Body of pancreas (tissue), 4 donors: ENCODE measurements around the gene RFX8. TPM values are rescaled to one million over a fixed set of nuclear protein-coding genes. Genes with fewer than 3 reads are reported as not detected.

Experiments
- ATAC-seq: fragments of 150-250 bp; one replicate; pipeline ENCODE4 v1.9.1; 2016
- DNase-seq, 4 donors: peaks; one replicate each; pipeline ENCODE4 v3.0.0-alpha.2; 2019
- H3K27ac ChIP-seq, 4 donors: fragments of 200-600 bp; sonication (generic); 1 replicate in 3 of 4; 2 replicates in 1 of 4; pipeline versions ENCODE4 v1.5.1 to v1.6.1; 2016 to 2019; ENCODE audit warnings: mild to moderate bottlenecking in 1 of 4, mixed read lengths in 1 of 4, moderate library complexity in 1 of 4
- H3K27me3 ChIP-seq, 2 donors: fragments of 200-600 bp; sonication (generic); one replicate each; pipeline ENCODE4 v1.6.0; 2016; ENCODE audit warnings: mild to moderate bottlenecking in 1 of 2
- H3K36me3 ChIP-seq, 2 donors: fragments of 200-600 bp; sonication (generic); replicated peaks in 1 of 2; 2 replicates each; pipeline ENCODE4 v1.5.1; 2016; ENCODE audit warnings: low read depth in 2 of 2; ENCODE audit not compliant: insufficient read depth in 1 of 2
- H3K4me1 ChIP-seq: fragments of 200-600 bp; sonication (generic); one replicate; pipeline ENCODE4 v1.6.0; 2016
- H3K4me3 ChIP-seq, 2 donors: fragments of 200-600 bp; sonication (generic); 1 replicate in 1 of 2; 2 replicates in 1 of 2; pipeline ENCODE4 v1.5.1; 2016 to 2019
- H3K9me3 ChIP-seq, 3 donors: fragments of 200-600 bp; sonication (generic); 1 replicate in 2 of 3; 2 replicates in 1 of 3; pipeline ENCODE4 v1.5.1; 2016
- POLR2A ChIP-seq, 3 donors: fragments of 450-650 bp; IDR thresholded peaks; one replicate each; pipeline ENCODE4 v1.6.1; 2016; ENCODE audit warnings: antibody characterized with exemption in 3 of 3, mild to moderate bottlenecking in 2 of 3
- WGBS, 2 donors: methylation state at CpG; one replicate each; pipeline ENCODE4 v1.1.5; 2017; 5-methylcytosine and 5-hydroxymethylcytosine counted together
- intact Hi-C: fragments of 100-400 bp; cut with DNase I; formaldehyde crosslinking; loops from one replicate; pipeline ENCODE4 v1.15.1; 2023
- total RNA-seq, 2 donors: library from RNA; depleted of rRNA; stranded (reverse); fragments of >200 nt; gene quantifications; one replicate each; pipeline ENCODE4 v1.1.0, GENCODE V29; 2016
- TF ChIP-seq, protein P1 (sequence below), 7 experiments: fragments of 450-650 bp in 4 of 7; fragments of 200-600 bp in 3 of 7; sonication (generic) in 3 of 7; IDR thresholded peaks; one replicate each; pipeline ENCODE4 v1.5.1; 2016 to 2019; ENCODE audit warnings: antibody characterized with exemption in 7 of 7

Gene RFX8
- total RNA-seq, 2 donors from 2014 or later, result not detected

DNA sequence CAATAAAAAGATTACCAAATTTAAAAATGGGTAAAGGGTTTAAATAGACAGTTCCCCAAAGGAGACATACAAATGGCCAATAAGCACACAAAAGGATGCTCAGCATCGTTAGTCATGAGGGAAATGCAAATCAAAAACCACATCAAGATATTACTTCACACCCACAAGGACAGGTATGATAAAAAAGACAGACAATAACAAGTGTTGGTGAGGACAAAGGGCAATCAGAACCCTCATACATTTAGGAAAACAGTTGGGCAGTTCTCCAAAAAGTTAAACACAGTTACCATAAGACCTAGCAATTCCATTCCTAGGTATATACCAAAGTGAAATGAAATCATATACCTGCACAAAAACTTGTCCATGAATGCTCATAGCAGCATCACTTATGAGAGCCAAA, 102.1 kb downstream of the RFX8 start:
- Histone ChIP-seq H3K36me3 (no peaks in the 10 kb centered on the region), H3K4me3 (no peak overlapping the region), H3K9me3 (no peaks in the 10 kb centered on the region), H3K27ac (no peak overlapping the region), H3K27me3 (no peaks in the 10 kb centered on the region), H3K4me1 (no peaks in the 10 kb centered on the region)
- DNase-seq (no peak), ATAC-seq (no peak)
- TF ChIP-seq, protein P1, sequence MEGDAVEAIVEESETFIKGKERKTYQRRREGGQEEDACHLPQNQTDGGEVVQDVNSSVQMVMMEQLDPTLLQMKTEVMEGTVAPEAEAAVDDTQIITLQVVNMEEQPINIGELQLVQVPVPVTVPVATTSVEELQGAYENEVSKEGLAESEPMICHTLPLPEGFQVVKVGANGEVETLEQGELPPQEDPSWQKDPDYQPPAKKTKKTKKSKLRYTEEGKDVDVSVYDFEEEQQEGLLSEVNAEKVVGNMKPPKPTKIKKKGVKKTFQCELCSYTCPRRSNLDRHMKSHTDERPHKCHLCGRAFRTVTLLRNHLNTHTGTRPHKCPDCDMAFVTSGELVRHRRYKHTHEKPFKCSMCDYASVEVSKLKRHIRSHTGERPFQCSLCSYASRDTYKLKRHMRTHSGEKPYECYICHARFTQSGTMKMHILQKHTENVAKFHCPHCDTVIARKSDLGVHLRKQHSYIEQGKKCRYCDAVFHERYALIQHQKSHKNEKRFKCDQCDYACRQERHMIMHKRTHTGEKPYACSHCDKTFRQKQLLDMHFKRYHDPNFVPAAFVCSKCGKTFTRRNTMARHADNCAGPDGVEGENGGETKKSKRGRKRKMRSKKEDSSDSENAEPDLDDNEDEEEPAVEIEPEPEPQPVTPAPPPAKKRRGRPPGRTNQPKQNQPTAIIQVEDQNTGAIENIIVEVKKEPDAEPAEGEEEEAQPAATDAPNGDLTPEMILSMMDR (IDR thresholded peaks at IDR 0.05), result no peak
- TF ChIP-seq POLR2A (IDR thresholded peaks at IDR 0.05), result no peak
- WGBS, 2 donors, result 57 to 68% methylated on average over 1 of the region's 1 CpG
- intact Hi-C loops, result no loop called here

DNA sequence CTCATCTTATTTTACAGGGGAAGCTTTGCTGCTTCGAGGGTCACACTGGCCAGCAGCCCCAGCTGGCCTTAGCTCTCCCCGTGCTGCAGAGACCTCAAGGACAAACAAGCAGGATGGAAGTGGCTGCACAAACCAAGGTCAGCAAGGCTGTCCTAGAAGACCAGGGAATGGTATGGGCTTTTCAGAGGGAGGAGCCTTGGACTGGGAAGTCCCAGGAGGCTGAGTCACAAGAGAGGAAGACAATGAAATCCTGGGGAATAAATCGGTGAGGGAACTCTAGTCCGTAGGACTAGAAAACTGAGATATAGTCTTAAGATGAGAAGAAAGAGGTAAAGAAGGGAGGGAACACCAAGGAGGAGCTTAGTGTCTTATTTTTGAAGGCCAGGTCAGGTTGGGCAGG, 103.3 kb downstream of the RFX8 start:
- Histone ChIP-seq H3K4me3 (no peak overlapping the region), H3K4me1 (no peaks in the 10 kb centered on the region), H3K27ac (no peak overlapping the region), H3K9me3 (no peaks in the 10 kb centered on the region), H3K36me3 (no peaks in the 10 kb centered on the region), H3K27me3 (no peaks in the 10 kb centered on the region)
- intact Hi-C loops, result no loop called here
- WGBS, 2 donors, result 48 to 59% methylated on average over 4 of the region's 4 CpGs
- TF ChIP-seq POLR2A (IDR thresholded peaks at IDR 0.05), result no peak
- TF ChIP-seq, protein P1 (IDR thresholded peaks at IDR 0.05), result no peak
- no peak for DNase-seq
- ATAC-seq, result no peak

DNA sequence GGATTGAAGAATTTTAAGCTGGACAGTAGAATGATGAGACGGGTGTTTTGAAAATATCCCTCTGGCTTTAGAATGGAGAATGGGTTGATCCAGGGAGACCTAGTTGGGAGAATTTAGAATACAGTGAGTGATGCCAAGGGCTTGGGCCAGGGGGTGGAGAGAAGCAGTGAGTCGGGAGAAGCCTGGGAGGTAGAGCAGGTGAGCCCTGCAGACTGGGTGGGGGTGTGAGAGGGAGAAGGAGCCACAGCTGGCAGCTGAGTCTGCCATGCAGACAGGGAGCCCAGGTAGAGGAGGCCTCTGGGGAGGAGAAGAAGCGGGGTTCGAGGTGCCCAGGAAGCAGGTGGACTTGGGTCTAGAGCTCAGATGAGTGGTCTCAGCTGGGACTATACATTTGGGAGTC, 105.8 kb downstream of the RFX8 start:
- Histone ChIP-seq H3K36me3 (no peaks in the 10 kb centered on the region), H3K4me3 (no peak overlapping the region), H3K4me1 (no peaks in the 10 kb centered on the region), H3K27ac (no peak overlapping the region), H3K27me3 (no peaks in the 10 kb centered on the region), H3K9me3 (no peaks in the 10 kb centered on the region)
- ATAC-seq (no peak), DNase-seq (peak in 2 of 4 donors; percentile 19 to 23)
- WGBS, 2 donors, result 63 to 66% methylated on average over 4 of the region's 4 CpGs
- intact Hi-C loops, result no loop called here
- TF ChIP-seq, protein P1 (IDR thresholded peaks at IDR 0.05), result no peak
- TF ChIP-seq POLR2A (IDR thresholded peaks at IDR 0.05), result no peak

DNA sequence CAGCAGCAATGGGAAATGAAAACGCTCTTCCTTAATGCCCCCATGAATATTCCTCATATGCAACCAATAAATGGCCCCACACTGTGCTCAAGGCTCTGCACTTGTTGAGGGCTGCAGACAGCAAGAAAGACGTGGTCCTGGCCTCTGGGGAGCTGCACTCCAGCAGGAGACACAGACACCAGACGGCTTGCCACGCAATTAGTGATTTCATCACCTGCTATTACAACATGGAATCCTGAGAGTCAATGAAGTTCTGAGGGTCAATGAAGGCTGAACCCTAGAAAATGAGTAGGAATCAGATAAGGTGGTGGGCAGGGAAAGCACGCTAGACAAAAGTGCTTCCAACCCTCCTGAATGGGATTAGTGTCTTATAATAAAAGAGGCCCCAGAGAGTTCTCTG, 106.5 kb downstream of the RFX8 start:
- intact Hi-C loops, result no loop called here
- Histone ChIP-seq H3K27ac (no peak overlapping the region), H3K4me1 (no peaks in the 10 kb centered on the region), H3K27me3 (no peaks in the 10 kb centered on the region), H3K9me3 (no peaks in the 10 kb centered on the region), H3K4me3 (no peak overlapping the region), H3K36me3 (no peaks in the 10 kb centered on the region)
- WGBS, 2 donors, result 79 to 82% methylated on average over 5 of the region's 5 CpGs
- ATAC-seq, result no peak
- no peak for TF ChIP-seq POLR2A (IDR thresholded peaks at IDR 0.05)
- TF ChIP-seq, protein P1 (IDR thresholded peaks at IDR 0.05), result no peak
- no peak for DNase-seq

DNA sequence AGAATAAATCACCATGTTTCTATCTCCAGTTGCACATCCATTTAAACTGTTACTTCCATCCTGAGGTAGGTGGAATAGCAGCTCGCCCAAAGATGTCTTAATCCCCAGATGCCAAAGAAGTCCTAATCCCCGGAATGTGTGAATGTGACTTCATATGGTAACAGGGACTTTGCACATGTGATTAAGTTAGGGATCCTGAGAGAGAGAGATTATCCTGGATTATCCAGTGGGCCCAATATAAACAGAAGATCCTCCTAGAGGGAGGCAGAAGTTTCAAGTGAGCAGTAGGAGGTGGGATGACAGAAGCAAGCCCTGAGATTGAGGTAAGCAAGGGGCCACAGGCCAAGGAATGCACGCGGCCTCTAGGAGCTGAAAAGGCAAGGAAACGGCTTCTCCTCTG, 107.4 kb downstream of the RFX8 start:
- DNase-seq (no peak), ATAC-seq (no peak)
- no peaks in the 10 kb centered on the region for H3K4me1 ChIP-seq
- no peaks in the 10 kb centered on the region for H3K9me3 ChIP-seq
- intact Hi-C loops, result no loop called here
- H3K4me3 ChIP-seq, result no peak overlapping the region
- no peaks in the 10 kb centered on the region for H3K27me3 ChIP-seq
- no peak for TF ChIP-seq POLR2A (IDR thresholded peaks at IDR 0.05)
- TF ChIP-seq, protein P1 (IDR thresholded peaks at IDR 0.05), result no peak
- no peak overlapping the region for H3K27ac ChIP-seq
- WGBS, 2 donors, result 88 to 91% methylated on average over 5 of the region's 5 CpGs
- no peaks in the 10 kb centered on the region for H3K36me3 ChIP-seq
